Measurements from ENCODE around the gene AHCY.
A peak's percentile ranks its signal among the peaks of the same experiment; 100 is the strongest.
"Not testable (repeated sequence)": the region's sequence is repeated elsewhere in the genome, so short reads cannot be mapped to it uniquely, and the experiment has no call there.

AHCY gene

DNA sequence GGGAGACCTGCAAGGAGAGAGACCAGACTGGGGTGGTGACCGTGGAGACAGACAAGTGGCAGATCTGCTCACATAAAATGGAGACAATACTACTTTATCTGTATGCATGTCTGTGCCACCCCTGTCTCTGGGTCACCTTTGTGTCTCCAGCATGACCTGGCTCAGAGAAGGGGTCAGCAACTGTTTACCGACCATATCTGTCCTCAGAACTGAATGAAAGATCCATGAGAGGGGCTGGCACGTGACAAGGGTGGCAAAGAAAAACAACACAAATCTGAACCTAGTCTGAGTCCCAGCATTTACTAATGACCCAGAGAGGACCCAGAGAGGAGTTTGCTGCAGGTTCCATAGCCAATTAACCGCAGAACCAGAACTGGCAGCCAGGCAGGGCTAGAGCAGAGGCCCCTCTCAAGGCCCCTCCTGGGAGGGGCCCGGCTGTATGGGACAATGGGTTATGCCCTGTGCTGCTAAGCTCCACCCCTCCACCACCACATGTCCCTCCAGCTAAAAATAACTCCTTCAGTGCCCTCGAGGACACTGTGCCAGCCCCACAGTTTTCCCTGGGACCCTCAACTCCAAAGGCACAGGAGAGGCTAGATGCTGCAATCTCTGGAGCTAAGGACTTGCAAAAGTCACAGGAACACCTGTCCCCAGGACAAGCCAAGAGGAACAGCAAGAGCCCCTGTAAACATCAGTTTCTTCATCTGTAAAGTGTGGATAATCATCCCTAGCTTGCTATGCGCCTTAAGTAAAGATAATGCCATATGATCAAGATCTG, 2.2 kb downstream of the AHCY start:
- peak overlapping the region; percentile 21 for H3K4me3 ChIP-seq (ENCODE audit: low read depth, low read length)
- no peak for DNase-seq (ENCODE audit: low read depth)
- no peak for TF ChIP-seq CTCF (IDR thresholded peaks at IDR 0.05; ENCODE audit: control insufficient read depth, extremely low read depth, insufficient read depth)

DNA sequence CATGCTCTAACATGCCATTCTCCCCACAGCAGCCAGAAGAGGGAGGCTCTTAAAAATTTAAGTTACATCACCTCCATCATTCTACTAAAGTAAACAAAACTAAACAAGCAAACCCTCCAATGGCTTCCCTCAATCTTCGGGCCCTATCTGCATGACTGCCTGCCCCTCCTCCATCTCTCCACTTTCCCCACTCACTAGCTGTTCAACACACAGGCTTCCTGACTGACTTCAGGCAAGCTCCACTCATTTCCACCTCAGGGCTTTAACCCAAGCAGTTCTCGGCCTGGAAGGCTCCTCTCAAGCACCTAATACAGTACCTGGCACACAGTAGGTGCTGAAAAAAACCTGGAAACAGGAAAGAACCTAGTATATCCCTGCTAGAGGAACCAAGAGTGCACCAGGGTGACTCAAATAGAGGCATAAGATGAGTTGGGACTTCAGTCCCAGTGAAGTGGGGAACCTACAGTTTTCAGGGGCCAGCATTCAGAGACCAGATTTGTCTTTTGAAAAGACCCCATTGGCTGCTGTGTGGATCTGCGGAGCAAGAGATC, 2.8 kb downstream of the AHCY start:
- peak overlapping the region; percentile 21; the same call in 1 of the 2 replicates for H3K4me3 ChIP-seq (ENCODE audit: low read depth, low read length)
- no peak for TF ChIP-seq CTCF (IDR thresholded peaks at IDR 0.05; ENCODE audit: control insufficient read depth, extremely low read depth, insufficient read depth)
- DNase-seq (ENCODE audit: low read depth), result peak; percentile 56

DNA sequence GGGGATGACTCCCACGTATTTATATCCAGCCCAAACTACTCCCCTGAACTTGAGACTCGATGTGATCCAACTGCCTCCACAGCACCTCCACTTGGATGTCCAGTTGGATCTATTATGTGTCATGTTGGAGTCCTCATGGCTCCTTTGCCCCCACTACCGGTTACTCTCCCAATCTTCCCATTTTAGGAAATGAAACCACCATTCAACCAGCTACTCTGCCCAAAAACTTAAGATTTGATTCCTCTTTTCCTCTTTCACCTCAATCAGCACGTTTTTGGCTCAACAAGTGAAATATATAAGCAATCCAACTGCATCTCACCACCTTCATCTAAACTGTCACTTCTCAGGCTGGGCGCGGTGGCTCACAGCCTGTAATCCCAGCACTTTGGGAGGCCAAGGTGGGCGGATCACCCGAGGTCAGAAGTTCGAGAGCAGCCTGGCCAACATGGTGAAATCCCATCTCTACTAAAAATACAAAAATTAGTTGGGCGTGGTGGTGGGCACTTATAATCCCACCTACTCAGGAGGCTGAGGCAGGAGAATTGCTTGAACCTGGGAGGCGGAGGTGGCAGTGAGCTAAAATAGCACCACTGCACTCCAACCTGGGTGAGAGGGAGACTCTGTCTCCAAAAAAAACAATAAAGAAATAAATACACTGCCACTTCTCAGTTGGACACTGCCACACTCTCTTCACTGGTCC, 3.4 kb downstream of the AHCY start:
- no peak for TF ChIP-seq CTCF (IDR thresholded peaks at IDR 0.05; ENCODE audit: control insufficient read depth, extremely low read depth, insufficient read depth)
- H3K4me3 ChIP-seq (ENCODE audit: low read depth, low read length), result no peak overlapping the region; the same call in 1 of the 2 replicates
- no peak for DNase-seq (ENCODE audit: low read depth)

DNA sequence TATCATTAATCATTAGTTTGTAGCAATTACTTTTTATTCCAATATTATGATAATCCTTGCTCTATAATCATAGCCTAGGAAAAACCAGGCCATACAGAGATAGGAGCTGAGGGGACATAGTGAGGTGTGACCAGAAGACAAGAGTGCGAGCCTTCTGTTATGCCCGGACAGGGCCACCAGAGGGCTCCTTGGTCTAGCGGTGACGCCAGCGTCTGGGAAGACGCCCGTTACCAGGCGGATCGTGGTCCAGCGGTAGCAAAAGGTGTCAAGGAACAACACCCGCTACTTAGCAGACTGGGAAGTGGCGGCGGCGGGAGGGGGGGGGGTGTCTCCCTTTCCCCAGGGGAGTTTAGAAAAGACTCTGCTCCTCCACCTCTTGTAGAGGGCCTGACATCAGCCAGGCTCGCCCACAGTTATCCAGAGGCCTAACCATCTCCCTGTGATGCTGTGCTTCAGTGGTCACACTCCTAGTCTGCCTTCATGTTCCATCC, 4.8 kb downstream of the AHCY start:
- DNase-seq (ENCODE audit: low read depth); H3K4me3 ChIP-seq (ENCODE audit: low read depth, low read length): not testable (repeated sequence)

- no peak for TF ChIP-seq CTCF (IDR thresholded peaks at IDR 0.05; ENCODE audit: control insufficient read depth, extremely low read depth, insufficient read depth)
- no peak overlapping the region for H3K4me3 ChIP-seq (ENCODE audit: low read depth, low read length)
- no peak for DNase-seq (ENCODE audit: low read depth)
Observed at GRCh38 chr20:34296468-34296867, 6.7 kb downstream of the AHCY start.

DNA sequence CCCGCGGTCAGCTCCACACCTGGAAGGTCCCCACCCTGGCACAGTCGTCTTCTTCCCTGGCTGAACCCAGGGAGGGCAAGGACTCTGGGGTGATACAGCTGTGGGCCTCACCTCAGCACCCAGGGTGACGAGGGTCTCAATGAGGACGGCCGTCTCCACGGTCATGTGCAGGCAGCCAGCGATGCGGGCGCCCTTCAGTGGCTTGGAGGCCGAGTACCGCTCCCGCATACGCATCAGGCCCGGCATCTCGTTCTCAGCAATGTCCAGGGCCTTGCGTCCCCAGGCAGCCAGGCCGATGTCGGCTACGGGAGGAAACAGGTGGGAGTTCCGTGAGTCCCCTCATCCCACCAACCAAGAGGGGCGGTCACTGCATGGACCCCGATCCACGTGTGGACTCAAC, 7.9 kb downstream of the AHCY start:
- no peak for TF ChIP-seq CTCF (IDR thresholded peaks at IDR 0.05; ENCODE audit: control insufficient read depth, extremely low read depth, insufficient read depth)
- no peak overlapping the region for H3K4me3 ChIP-seq (ENCODE audit: low read depth, low read length)
- DNase-seq (ENCODE audit: low read depth), result no peak

GRCh38 chr20:34294563-34294962, 8.6 kb downstream of the AHCY start:
- H3K4me3 ChIP-seq (ENCODE audit: low read depth, low read length), result no peak overlapping the region
- DNase-seq (ENCODE audit: low read depth), result no peak
- TF ChIP-seq CTCF (IDR thresholded peaks at IDR 0.05; ENCODE audit: control insufficient read depth, extremely low read depth, insufficient read depth), result no peak

Measured in LNCaP clone FGC (cell line).